Mesodermal cell (in vitro differentiated cells): ENCODE results near the gene ULK4.
"Not testable (repeated sequence)": the region's sequence is repeated elsewhere in the genome, so short reads cannot be mapped to it uniquely, and the experiment has no call there.

Source experiments
- H3K27ac ChIP-seq: 2 replicates; pipeline ENCODE4 v1.7.0; 2013; ENCODE audit warnings: mild to moderate bottlenecking, low read depth, low read length, moderate library complexity; ENCODE audit not compliant: severe bottlenecking
- H3K36me3 ChIP-seq: 2 replicates; pipeline ENCODE4 v1.7.1; 2013; ENCODE audit warnings: mild to moderate bottlenecking, low read length, moderate library complexity; ENCODE audit not compliant: control insufficient read depth, insufficient read depth
- H3K4me1 ChIP-seq: one replicate; pipeline ENCODE4 v1.7.1; 2013; ENCODE audit warnings: mild to moderate bottlenecking, low read length; ENCODE audit not compliant: insufficient read depth, control insufficient read depth, poor library complexity, severe bottlenecking
- H3K4me3 ChIP-seq: 2 replicates; pipeline ENCODE4 v1.7.0; 2013; ENCODE audit warnings: low read length, control low read depth, mild to moderate bottlenecking; ENCODE audit not compliant: insufficient read depth, poor library complexity, severe bottlenecking; ENCODE audit errors: extremely low read depth
- H3K9me3 ChIP-seq: 2 replicates; pipeline ENCODE4 v1.7.1; 2013; ENCODE audit warnings: mild to moderate bottlenecking, low read length, moderate library complexity; ENCODE audit not compliant: control insufficient read depth
- WGBS, 2 experiments: methylation state at CpG; one replicate each; pipeline ENCODE4 v1.1.5; 2013; ENCODE audit warnings: missing lambda C conversion rate in 2 of 2; ENCODE audit not compliant: insufficient coverage in 2 of 2; 5-methylcytosine and 5-hydroxymethylcytosine counted together

The ULK4 gene

GRCh38 chr3:41690766-41691563 lies 270.9 kb downstream of the ULK4 start:
- no peaks in the 10 kb centered on the region for H3K9me3 ChIP-seq
- no peak overlapping the region for H3K4me3 ChIP-seq
- 78 to 92% methylated on average over 4 to 5 of the region's 5 CpGs for WGBS, 2 experiments
- no peak overlapping the region for H3K27ac ChIP-seq
- H3K36me3 ChIP-seq, result no peaks in the 10 kb centered on the region
- H3K4me1 ChIP-seq, result no peaks in the 10 kb centered on the region

- WGBS, 2 experiments, result 91 to 92% methylated on average over 4 of the region's 4 CpGs
- Histone ChIP-seq H3K9me3 (no peaks in the 10 kb centered on the region), H3K4me1 (no peaks in the 10 kb centered on the region), H3K27ac (no peak overlapping the region), H3K36me3 (no peaks in the 10 kb centered on the region), H3K4me3 (no peak overlapping the region)
Observed at GRCh38 chr3:41688595-41689380, 273.1 kb downstream of the ULK4 start.

- Histone ChIP-seq H3K9me3 (no peaks in the 10 kb centered on the region), H3K36me3 (no peaks in the 10 kb centered on the region), H3K27ac (no peak overlapping the region), H3K4me3 (no peak overlapping the region), H3K4me1 (peaks cover 8% of the 10 kb centered on the region)
- 88 to 92% methylated on average over 2 to 4 of the region's 4 CpGs for WGBS, 2 experiments
Observed at GRCh38 chr3:41684797-41685735, 276.8 kb downstream of the ULK4 start.

- H3K36me3 ChIP-seq, result no peaks in the 10 kb centered on the region
- no peak overlapping the region for H3K4me3 ChIP-seq
- no peaks in the 10 kb centered on the region for H3K9me3 ChIP-seq
- 83 to 93% methylated on average over 6 to 9 of the region's 10 CpGs for WGBS, 2 experiments
- H3K27ac ChIP-seq, result no peak overlapping the region
- H3K4me1 ChIP-seq, result peaks cover 8% of the 10 kb centered on the region
Observed at GRCh38 chr3:41683666-41684350, 278.1 kb downstream of the ULK4 start.

GRCh38 chr3:41682996-41683395 lies 278.9 kb downstream of the ULK4 start:
- 90 to 100% methylated on average over 2 to 6 of the region's 6 CpGs for WGBS, 2 experiments

GRCh38 chr3:41682382-41682781 lies 279.5 kb downstream of the ULK4 start:
- no peak overlapping the region for H3K4me3 ChIP-seq
- no peak overlapping the region for H3K27ac ChIP-seq

More at GRCh38 chr3:41682996-41683395, 278.9 kb downstream of the ULK4 start:
- Histone ChIP-seq H3K27ac (no peak overlapping the region), H3K9me3 (no peaks in the 10 kb centered on the region), H3K4me1 (peaks cover 8% of the 10 kb centered on the region), H3K4me3 (no peak overlapping the region), H3K36me3 (no peaks in the 10 kb centered on the region)

GRCh38 chr3:41681479-41681878 lies 280.4 kb downstream of the ULK4 start:
- H3K27ac ChIP-seq, result peak overlapping the region; percentile 47
- WGBS, 2 experiments, result 83% methylated on average over 1 of the region's 3 CpGs; no CpG with 5 or more reads in 1 of the 2 experiments
- peaks cover 8% of the 10 kb centered on the region for H3K4me1 ChIP-seq
- H3K36me3 ChIP-seq, result no peaks in the 10 kb centered on the region
- no peak overlapping the region for H3K4me3 ChIP-seq
- no peaks in the 10 kb centered on the region for H3K9me3 ChIP-seq

More at GRCh38 chr3:41682382-41682781, 279.5 kb downstream of the ULK4 start:
- WGBS, 2 experiments, result no CpG with 5 or more reads among the region's 3 CpGs
- Histone ChIP-seq H3K9me3 (no peaks in the 10 kb centered on the region), H3K4me1 (peaks cover 8% of the 10 kb centered on the region), H3K36me3 (no peaks in the 10 kb centered on the region)

GRCh38 chr3:41679374-41679773 lies 282.5 kb downstream of the ULK4 start:
- H3K4me1 ChIP-seq, result peaks cover 8% of the 10 kb centered on the region
- no peaks in the 10 kb centered on the region for H3K9me3 ChIP-seq
- H3K27ac ChIP-seq, result no peak overlapping the region
- no peak overlapping the region for H3K4me3 ChIP-seq
- H3K36me3 ChIP-seq, result no peaks in the 10 kb centered on the region
- no CpG with 5 or more reads among the region's 1 CpG for WGBS, 2 experiments

- H3K36me3 ChIP-seq, H3K4me3 ChIP-seq, H3K27ac ChIP-seq, H3K4me1 ChIP-seq, H3K9me3 ChIP-seq: not testable (repeated sequence)
- WGBS, 2 experiments, result 89 to 99% methylated on average over 5 to 6 of the region's 7 CpGs
Observed at GRCh38 chr3:41675102-41675501, 286.8 kb downstream of the ULK4 start.

GRCh38 chr3:41674449-41674848 lies 287.5 kb downstream of the ULK4 start:
- Histone ChIP-seq H3K27ac (no peak overlapping the region), H3K9me3 (no peaks in the 10 kb centered on the region), H3K4me3 (no peak overlapping the region), H3K36me3 (no peaks in the 10 kb centered on the region), H3K4me1 (no peaks in the 10 kb centered on the region)
- WGBS, 2 experiments, result 60 to 80% methylated on average over 1 to 3 of the region's 4 CpGs
